ENCODE data around the gene GUCY1A1. TPM values are rescaled to one million over a fixed set of nuclear protein-coding genes. Genes with fewer than 3 reads are reported as not detected.
"Not testable (repeated sequence)": the region's sequence is repeated elsewhere in the genome, so short reads cannot be mapped to it uniquely, and the experiment has no call there.

The GUCY1A1 gene
- total RNA-seq, 1 experiment from 2014 or later, result 0.08 TPM

DNA sequence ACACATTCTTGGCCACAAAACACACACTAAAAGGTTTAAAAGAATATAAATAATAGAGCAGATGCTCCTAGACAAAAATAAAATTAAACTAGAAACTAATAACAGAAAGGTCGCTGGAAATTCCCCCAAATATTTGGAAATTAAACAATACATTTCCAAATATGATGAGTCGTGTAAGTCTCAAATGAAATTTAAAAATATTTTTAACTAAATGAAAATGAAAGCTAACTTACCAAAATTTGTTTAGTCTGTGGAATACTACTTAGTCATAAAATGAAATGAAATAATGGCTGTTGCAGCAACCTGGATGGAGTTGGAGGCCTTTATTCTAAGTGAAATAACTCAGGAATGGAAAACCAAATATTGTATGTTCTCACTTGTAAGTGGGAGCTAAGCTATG lies 20.6 kb upstream of the GUCY1A1 start:
- H3K4me3 ChIP-seq, result no peak overlapping the region

DNA sequence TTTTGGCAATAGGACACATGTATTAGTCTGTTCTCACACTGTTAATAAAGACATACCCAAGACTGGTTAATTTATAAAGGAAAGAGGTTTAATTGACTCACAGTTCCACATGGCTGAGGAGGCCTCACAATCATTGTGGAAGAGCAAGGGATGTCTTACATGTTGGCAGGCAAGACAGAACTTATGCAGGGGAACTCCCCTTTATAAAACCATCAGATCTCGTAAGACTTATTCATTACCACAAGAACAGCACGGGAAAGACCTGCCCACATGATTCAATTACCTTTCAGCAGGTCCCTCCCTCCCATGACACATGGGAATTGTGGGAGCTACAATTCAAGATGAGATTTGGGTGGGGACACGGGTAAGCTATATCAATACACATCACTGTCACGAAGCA lies 15.9 kb upstream of the GUCY1A1 start:
- H3K4me3 ChIP-seq, result not testable (repeated sequence)

More for the DNA sequence above, 20.6 kb upstream of the GUCY1A1 start:
- H3K9me3 ChIP-seq (replicated peaks), result no peaks in the 10 kb centered on the region
- no peaks in the 10 kb centered on the region for H3K27me3 ChIP-seq
- DNase-seq, result no peak
- no peak overlapping the region for H3K27ac ChIP-seq
- no peaks in the 10 kb centered on the region for H3K4me1 ChIP-seq
- H3K36me3 ChIP-seq, result no peaks in the 10 kb centered on the region

DNA sequence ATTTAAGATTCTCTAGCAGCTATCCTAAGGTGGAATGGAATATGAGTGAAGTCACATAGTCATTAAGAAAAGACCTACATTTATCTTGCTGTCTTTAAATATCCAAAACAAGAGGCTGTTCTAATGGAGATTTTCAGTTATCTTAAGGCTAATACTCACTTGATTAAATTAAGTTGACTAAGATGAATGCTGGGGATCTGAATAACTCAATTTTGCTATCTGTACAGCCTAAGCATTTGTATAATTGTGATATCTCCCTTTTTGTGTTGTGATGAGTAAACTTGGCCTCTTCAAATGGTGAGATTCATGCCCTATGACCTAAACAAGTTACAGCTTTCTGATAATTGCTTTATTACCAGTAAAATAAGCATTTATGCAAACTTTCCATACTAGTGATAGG lies 13.6 kb upstream of the GUCY1A1 start:
- Histone ChIP-seq H3K36me3 (no peaks in the 10 kb centered on the region), H3K27me3 (no peaks in the 10 kb centered on the region), H3K27ac (no peak overlapping the region), H3K9me3 (replicated peaks) (no peaks in the 10 kb centered on the region), H3K4me1 (no peaks in the 10 kb centered on the region), H3K4me3 (no peak overlapping the region)
- DNase-seq, result no peak

More for the DNA sequence above, 15.9 kb upstream of the GUCY1A1 start:
- not testable (repeated sequence) for H3K9me3 ChIP-seq (replicated peaks); H3K27ac ChIP-seq; H3K4me1 ChIP-seq; H3K27me3 ChIP-seq; H3K36me3 ChIP-seq; DNase-seq

DNA sequence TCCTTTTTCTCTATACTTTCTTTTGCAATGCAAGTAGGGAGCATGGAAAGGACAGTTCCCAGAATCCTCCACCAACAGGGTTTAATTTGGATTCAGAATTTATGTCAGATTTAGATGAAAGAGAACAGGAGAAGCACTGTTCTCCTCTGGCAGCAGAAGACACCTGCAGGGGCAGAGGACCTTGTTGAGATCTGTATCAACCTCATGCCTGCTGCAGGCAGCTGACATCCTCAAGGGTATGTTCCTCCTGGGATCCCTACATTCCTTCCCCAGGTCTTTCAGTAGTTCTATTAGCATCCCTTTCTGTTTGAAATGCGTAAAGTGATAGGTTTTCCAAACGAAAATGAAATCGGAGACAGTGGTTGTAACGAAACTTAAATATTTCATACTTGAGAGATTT lies 10.6 kb upstream of the GUCY1A1 start:
- H3K36me3 ChIP-seq, result no peaks in the 10 kb centered on the region
- no peak overlapping the region for H3K27ac ChIP-seq
- no peaks in the 10 kb centered on the region for H3K9me3 ChIP-seq (replicated peaks)
- H3K4me3 ChIP-seq, result no peak overlapping the region
- no peak for DNase-seq
- H3K27me3 ChIP-seq, result no peaks in the 10 kb centered on the region
- H3K4me1 ChIP-seq, result no peaks in the 10 kb centered on the region

DNA sequence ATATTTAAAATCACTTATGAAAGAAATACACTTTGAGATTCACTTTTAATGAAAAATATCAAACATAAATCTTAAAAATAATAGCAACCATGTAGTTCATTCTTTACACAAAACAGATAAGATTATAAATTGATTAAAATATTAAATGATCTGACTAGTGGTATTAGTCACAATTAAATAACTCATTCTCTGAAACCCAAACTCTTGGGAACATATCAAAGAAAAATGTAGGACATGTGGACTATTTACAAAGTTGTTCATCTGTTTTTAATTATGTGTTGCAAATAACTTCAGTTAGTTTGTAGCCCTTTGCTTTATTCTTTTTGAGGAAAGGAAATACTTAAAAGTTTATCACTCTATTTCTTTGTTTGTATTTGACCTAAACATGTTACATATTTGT lies 9.5 kb upstream of the GUCY1A1 start:
- Histone ChIP-seq H3K4me3 (no peak overlapping the region), H3K9me3 (replicated peaks) (no peaks in the 10 kb centered on the region), H3K27me3 (no peaks in the 10 kb centered on the region), H3K27ac (no peak overlapping the region), H3K36me3 (no peaks in the 10 kb centered on the region), H3K4me1 (no peaks in the 10 kb centered on the region)
- DNase-seq, result no peak

DNA sequence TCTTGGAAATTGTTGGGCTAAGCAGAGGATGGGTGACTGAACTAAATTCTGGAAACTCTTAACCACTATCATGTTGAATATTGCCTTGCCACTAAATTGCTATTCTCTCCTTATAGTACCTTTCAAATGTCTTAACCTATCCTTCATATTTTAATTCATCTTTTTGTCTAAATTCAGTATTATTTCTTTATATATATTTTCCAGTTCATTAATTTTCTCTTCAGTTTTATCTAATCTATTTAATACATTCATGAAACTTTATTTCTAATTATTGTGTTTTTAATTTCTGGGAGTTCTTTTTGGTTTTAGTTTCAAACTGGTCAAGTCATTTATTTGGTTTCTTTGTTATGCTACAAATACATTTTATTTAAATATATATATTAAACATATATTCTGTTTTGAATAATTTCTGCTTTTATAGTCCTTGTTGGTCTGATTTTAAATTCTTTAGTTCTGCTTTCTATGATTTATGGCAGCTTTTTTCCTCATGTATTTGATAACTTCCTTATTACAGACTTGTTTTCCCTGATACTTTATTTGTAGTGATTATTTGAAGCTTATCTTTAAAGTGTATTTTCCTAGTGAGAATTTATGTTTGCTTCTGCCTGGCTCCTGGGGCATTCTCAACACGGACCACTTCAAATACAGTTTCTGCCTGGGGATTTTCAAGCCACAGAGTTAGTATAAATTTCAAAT lies 8.5 kb upstream of the GUCY1A1 start:
- DNase-seq, result no peak
- Histone ChIP-seq H3K9me3 (replicated peaks) (no peaks in the 10 kb centered on the region), H3K27me3 (no peaks in the 10 kb centered on the region), H3K4me1 (no peaks in the 10 kb centered on the region), H3K36me3 (no peaks in the 10 kb centered on the region), H3K4me3 (no peak overlapping the region), H3K27ac (no peak overlapping the region)

DNA sequence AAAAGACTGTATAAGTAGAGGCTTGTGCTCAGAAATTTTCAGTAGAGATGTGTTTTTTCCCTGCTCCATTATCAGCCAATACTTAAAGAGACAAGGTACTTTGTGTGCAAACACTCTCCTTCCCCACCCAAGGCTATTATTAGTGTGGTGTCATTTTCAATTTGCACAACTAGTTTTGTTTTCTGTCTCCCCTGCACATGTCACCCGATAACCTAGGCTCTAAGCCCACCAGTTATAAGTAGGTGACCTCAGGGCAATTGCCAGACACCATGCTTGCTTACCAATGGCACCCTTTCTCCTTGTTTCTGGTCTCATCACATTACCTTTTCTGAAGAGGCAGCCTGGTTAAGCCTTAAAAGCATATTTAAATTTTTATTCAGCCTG lies 8.0 kb upstream of the GUCY1A1 start:
- Histone ChIP-seq H3K27me3 (no peaks in the 10 kb centered on the region), H3K9me3 (replicated peaks) (no peaks in the 10 kb centered on the region), H3K4me1 (no peaks in the 10 kb centered on the region), H3K27ac (no peak overlapping the region), H3K36me3 (no peaks in the 10 kb centered on the region), H3K4me3 (no peak overlapping the region)
- no peak for DNase-seq

DNA sequence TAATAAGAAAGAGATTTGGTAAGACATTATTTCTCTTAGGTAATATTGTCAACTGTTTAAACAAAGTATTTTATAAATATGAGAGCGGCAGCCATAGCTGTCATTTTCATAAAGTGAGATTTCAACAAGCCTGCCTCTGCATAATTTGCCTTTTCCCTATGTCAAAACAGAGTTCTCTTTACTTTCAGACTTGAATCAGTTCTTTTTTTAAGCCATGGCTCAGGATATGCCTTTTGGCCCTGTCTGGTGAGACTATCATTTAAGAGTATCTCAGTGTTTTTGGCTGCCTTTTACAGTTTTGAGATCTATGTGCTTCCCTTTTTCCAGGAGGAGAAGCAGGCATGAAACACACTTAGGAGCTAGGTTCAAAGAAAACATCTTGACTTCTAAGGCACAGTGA lies 7.5 kb upstream of the GUCY1A1 start:
- no peaks in the 10 kb centered on the region for H3K27me3 ChIP-seq
- H3K9me3 ChIP-seq (replicated peaks), result no peaks in the 10 kb centered on the region
- H3K4me3 ChIP-seq, result no peak overlapping the region
- no peaks in the 10 kb centered on the region for H3K4me1 ChIP-seq
- no peaks in the 10 kb centered on the region for H3K36me3 ChIP-seq
- DNase-seq, result no peak
- H3K27ac ChIP-seq, result no peak overlapping the region

DNA sequence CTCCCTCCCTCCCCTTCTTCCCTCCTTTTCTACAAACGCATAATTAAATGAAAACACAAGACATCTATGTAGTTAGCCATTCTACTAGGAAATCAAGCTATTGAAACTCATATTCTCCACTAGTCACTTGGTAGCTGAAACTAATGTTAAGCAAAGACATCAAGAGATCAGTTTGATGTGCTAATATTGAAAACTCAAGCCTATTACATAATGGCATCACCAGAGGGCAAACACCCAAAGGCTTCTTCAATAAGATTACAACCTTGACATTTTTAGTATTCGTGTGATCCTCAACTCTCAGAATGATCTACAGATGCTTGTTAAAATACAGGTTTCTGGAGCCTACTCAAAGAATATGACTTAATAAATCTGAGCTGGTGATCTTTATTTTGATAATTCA lies 6.2 kb upstream of the GUCY1A1 start:
- DNase-seq, result no peak
- no peaks in the 10 kb centered on the region for H3K27me3 ChIP-seq

DNA sequence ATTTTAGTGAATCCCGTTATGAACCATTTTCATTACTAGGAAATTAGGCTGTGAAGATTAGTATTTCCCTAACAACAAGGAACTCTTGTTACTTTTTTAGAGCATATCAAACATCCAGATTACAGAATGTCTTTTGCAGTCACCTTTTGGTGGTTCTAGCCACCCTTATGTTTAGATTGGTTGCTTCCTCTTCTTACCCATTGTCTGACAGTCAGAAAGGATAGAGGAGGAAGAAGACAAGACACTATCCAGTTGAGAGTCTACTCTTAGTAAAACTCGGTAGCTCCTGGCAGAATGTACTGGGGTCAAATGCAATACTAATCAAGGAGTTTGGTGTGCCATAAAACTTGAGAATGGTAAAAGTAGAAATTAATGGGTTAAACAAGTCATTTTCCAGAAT lies 1.6 kb upstream of the GUCY1A1 start:
- DNase-seq, result no peak
- Histone ChIP-seq H3K27me3 (no peaks in the 10 kb centered on the region), H3K4me3 (no peak overlapping the region)

More for the DNA sequence above, 6.2 kb upstream of the GUCY1A1 start:
- Histone ChIP-seq H3K4me3 (no peak overlapping the region), H3K4me1 (no peaks in the 10 kb centered on the region), H3K27ac (no peak overlapping the region), H3K9me3 (replicated peaks) (no peaks in the 10 kb centered on the region), H3K36me3 (no peaks in the 10 kb centered on the region)

DNA sequence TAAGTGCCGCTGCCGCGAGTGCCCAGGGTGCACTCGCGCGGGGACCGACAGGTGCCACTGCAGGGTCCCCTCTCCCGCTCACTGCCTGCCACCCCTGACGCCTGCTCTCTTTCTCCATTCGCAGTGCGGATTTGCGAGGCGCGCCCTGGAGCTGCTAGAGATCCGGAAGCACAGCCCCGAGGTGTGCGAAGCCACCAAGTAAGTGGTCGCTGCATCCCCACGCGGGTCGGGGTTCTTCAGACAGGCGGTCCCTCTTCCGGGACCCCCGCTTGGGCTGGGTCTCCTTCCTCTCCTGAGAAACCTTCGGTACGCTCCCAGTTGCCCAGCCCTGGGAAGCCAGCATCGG lies 547 bp downstream of the GUCY1A1 start:
- H3K4me1 ChIP-seq, result no peaks in the 10 kb centered on the region
- no peaks in the 10 kb centered on the region for H3K9me3 ChIP-seq (replicated peaks)
- H3K4me3 ChIP-seq, result peak overlapping the region; percentile 55
- no peaks in the 10 kb centered on the region for H3K27me3 ChIP-seq
- no peaks in the 10 kb centered on the region for H3K36me3 ChIP-seq
- no peak overlapping the region for H3K27ac ChIP-seq
- no peak for DNase-seq

More for the DNA sequence above, 1.6 kb upstream of the GUCY1A1 start:
- no peaks in the 10 kb centered on the region for H3K36me3 ChIP-seq
- H3K4me1 ChIP-seq, result no peaks in the 10 kb centered on the region
- H3K27ac ChIP-seq, result no peak overlapping the region
- no peaks in the 10 kb centered on the region for H3K9me3 ChIP-seq (replicated peaks)

DNA sequence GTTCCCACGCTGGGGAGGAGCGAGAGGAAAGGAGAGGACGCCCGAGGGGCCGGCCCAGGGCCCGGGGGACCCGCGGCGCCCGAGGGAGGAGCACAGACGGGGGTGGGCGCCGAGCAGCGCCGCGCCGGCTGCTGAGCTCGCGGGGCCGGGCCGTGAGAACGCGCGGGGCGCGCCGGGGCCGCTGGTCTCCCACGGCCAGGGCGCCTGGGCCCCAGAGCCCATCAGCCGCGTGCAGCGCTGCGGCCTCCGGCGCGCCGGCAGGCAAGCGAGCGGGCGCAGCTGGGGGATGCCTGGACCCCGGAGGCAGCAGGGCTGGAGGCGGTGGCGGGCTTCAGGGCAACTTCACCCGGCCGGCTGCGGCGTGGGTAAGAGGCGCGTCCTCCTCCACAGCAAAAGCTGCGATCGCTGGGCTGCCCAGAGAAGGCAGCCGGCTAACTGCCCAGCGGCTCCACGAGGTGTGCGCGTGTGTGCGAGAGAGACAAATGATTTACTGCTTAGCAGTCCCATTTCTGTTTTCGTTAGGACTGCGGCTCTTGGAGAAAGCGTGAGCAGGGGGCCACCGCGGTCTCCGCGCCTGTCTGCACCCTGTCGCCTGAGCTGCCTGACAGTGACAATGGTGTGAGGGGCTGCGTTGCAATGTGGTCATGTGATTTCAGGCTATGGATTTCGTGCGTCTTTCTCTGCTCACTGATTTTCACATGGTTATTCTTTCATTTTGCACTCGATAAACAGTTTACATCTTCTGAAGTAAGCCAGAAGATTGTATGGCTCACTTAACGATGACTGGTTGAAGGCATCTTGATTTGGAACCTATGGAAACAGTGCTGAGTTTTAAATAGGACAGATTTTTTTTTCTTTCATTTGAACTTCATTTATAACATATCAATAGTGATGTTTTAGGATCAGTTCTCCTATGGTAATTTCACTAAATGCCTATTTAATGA lies 1.2 kb downstream of the GUCY1A1 start:
- Histone ChIP-seq H3K4me1 (no peaks in the 10 kb centered on the region), H3K27me3 (no peaks in the 10 kb centered on the region), H3K27ac (no peak overlapping the region), H3K4me3 (peak overlapping the region; percentile 55), H3K36me3 (no peaks in the 10 kb centered on the region), H3K9me3 (replicated peaks) (no peaks in the 10 kb centered on the region)
- DNase-seq, result peak; percentile 33 to 43

DNA sequence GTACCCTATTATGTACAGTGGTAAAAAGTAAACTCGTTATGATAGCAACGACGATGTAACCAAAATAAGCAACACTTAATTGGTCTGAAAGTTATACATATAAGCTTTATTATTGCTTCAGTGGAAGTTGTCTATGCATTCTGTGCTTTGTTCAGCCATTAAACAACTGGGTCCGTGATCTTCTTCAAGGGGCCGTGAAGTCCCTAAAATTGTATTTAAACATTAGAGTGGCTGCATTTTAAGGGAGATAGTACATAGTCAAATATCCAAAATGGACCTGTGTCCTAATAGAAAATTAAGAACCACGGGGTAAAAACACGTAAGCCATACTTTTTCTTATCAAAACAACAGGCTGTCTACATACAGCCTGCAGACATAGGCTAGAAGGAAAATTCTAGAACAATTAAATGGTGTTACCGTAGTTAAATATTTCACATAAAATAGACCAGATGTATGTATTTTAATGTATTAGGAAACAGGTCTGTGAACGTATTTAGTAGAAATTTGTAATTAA lies 2.1 kb downstream of the GUCY1A1 start:
- Histone ChIP-seq H3K27me3 (no peaks in the 10 kb centered on the region), H3K36me3 (no peaks in the 10 kb centered on the region), H3K9me3 (replicated peaks) (no peaks in the 10 kb centered on the region), H3K27ac (no peak overlapping the region), H3K4me1 (no peaks in the 10 kb centered on the region), H3K4me3 (no peak overlapping the region)
- DNase-seq, result no peak

DNA sequence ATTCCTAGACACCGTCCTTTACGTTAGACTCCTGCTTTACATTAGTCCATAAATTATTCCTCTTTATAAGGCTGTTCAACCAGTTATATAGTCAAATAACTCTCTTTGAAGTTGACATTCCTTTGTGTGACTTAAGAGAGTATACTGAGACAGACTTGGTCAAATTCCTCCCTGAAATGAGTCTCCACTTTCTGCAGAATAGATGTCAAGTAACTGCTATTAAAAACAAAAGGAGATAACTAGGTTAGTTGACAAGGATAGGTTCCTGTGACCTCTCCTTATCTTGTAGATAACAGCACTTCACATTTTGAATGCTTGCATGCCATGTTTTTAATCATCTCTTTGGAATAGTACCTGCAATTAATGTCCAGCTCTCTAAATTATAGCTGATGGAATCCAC lies 5.7 kb downstream of the GUCY1A1 start:
- H3K27me3 ChIP-seq, result no peaks in the 10 kb centered on the region
- no peak overlapping the region for H3K27ac ChIP-seq
- no peak for DNase-seq
- H3K9me3 ChIP-seq (replicated peaks), result no peaks in the 10 kb centered on the region
- H3K36me3 ChIP-seq, result no peaks in the 10 kb centered on the region
- H3K4me1 ChIP-seq, result no peaks in the 10 kb centered on the region
- no peak overlapping the region for H3K4me3 ChIP-seq

DNA sequence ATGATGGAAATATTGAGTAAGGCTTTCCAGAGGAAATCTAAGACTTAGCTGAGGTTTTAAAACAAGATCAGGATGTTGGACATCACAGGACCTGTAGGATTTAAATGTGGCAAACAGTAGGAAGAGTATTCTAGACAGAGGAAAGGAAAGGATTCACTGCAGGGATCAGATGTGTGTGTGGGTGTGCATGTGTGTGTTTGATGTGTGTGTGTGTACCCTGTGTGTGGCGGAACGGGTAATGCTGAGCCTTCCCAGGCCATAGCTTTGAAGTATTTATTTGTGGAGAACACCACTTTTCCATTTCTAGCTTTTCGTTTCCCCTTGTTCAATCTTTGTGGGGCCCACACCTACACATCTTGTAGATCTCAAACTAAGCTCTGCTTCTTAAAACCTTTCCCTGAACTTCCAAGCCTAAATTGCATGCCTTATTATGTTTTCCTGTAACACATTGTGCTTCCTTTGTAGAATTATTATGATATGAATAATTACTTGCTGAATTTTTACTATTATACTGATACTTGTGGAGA lies 6.9 kb downstream of the GUCY1A1 start:
- no peaks in the 10 kb centered on the region for H3K9me3 ChIP-seq (replicated peaks)
- no peaks in the 10 kb centered on the region for H3K4me1 ChIP-seq
- DNase-seq, result no peak
- H3K27me3 ChIP-seq, result no peaks in the 10 kb centered on the region
- no peaks in the 10 kb centered on the region for H3K36me3 ChIP-seq
- no peak overlapping the region for H3K4me3 ChIP-seq
- H3K27ac ChIP-seq, result no peak overlapping the region
